OCI-LY1 (cell line): ENCODE data around the gene SCD.

ENCODE experiments used
- H2AFZ ChIP-seq: fragments of 200-600 bp; sonication (generic), shearing (Covaris generic); 2 replicates; pipeline ENCODE4 v1.6.0; 2014; ENCODE audit warnings: antibody characterized with exemption, mild to moderate bottlenecking, low read length
- H3F3A ChIP-seq: fragments of 200-600 bp; sonication (generic), shearing (Covaris generic); 2 replicates; pipeline ENCODE4 v1.6.0; 2014; ENCODE audit warnings: mild to moderate bottlenecking, antibody characterized with exemption, low read length, moderate library complexity; ENCODE audit not compliant: insufficient read depth
- H3K27ac ChIP-seq: fragments of 200-600 bp; sonication (generic); 2 replicates; pipeline ENCODE4 v1.5.1; 2014; ENCODE audit warnings: low read length, mixed run types, mild to moderate bottlenecking, low read depth; ENCODE audit not compliant: poor library complexity, severe bottlenecking
- H3K27me3 ChIP-seq: fragments of 200-600 bp; sonication (generic); 2 replicates; pipeline ENCODE4 v1.6.0; 2014; ENCODE audit warnings: antibody characterized with exemption, mild to moderate bottlenecking, low read length, moderate library complexity; ENCODE audit not compliant: insufficient read depth
- H3K36me3 ChIP-seq: fragments of 200-600 bp; sonication (generic); 2 replicates; pipeline ENCODE4 v1.6.1; 2014; ENCODE audit warnings: mild to moderate bottlenecking, antibody characterized with exemption, low read length, moderate library complexity, mixed read lengths; ENCODE audit not compliant: insufficient read depth
- H3K4me1 ChIP-seq: fragments of 200-600 bp; sonication (generic); 2 replicates; pipeline ENCODE4 v1.5.1; 2014; ENCODE audit warnings: mild to moderate bottlenecking, low read length, moderate library complexity; ENCODE audit not compliant: insufficient read depth, severe bottlenecking
- H3K4me2 ChIP-seq: fragments of 200-600 bp; sonication (generic), shearing (Covaris generic); 2 replicates; pipeline ENCODE4 v1.6.1; 2014; ENCODE audit warnings: low read length
- H3K4me3 ChIP-seq: fragments of 200-600 bp; sonication (generic); 2 replicates; pipeline ENCODE4 v1.5.1; 2014; ENCODE audit warnings: low read length, low read depth, mild to moderate bottlenecking, mixed read lengths; ENCODE audit not compliant: poor library complexity, severe bottlenecking
- H3K79me2 ChIP-seq: fragments of 200-600 bp; shearing (Covaris generic); 2 replicates; pipeline ENCODE4 v1.6.1; 2016; ENCODE audit warnings: mixed run types, low read length, mixed read lengths; ENCODE audit not compliant: insufficient read depth
- H3K9ac ChIP-seq: fragments of 200-600 bp; sonication (generic), shearing (Covaris generic); 2 replicates; pipeline ENCODE4 v1.6.1; 2014; ENCODE audit warnings: mild to moderate bottlenecking, low read length, mixed read lengths
- H3K9me2 ChIP-seq: fragments of 200-600 bp; sonication (generic), shearing (Covaris generic); 2 replicates; pipeline ENCODE4 v1.6.1; 2014; ENCODE audit warnings: low read depth, mild to moderate bottlenecking, low read length, mixed read lengths
- H3K9me3 ChIP-seq: fragments of 200-600 bp; shearing (Covaris generic); 2 replicates; pipeline ENCODE4 v1.6.1; 2014; ENCODE audit warnings: low read length, mixed read lengths
- H4K20me1 ChIP-seq: fragments of 200-600 bp; sonication (generic), shearing (Covaris generic); 2 replicates; pipeline ENCODE4 v1.6.0; 2016; ENCODE audit warnings: mild to moderate bottlenecking, low read length; ENCODE audit not compliant: insufficient read depth
- EZH2 ChIP-seq: fragments of 200-600 bp; sonication (generic), shearing (Covaris generic); IDR thresholded peaks from 2 replicates; pipeline ENCODE4 v1.8.0; 2017; ENCODE audit warnings: borderline replicate concordance, mixed run types, mild to moderate bottlenecking, antibody characterized with exemption, low read length, moderate library complexity, mixed read lengths
- TF ChIP-seq, protein P1 (sequence below): fragments of 200-600 bp; sonication (generic), shearing (Covaris generic); IDR thresholded peaks from 2 replicates; pipeline ENCODE4 v1.5.1; 2017; ENCODE audit warnings: mild to moderate bottlenecking, antibody characterized with exemption, low read length, moderate library complexity, mixed read lengths

The SCD gene

DNA sequence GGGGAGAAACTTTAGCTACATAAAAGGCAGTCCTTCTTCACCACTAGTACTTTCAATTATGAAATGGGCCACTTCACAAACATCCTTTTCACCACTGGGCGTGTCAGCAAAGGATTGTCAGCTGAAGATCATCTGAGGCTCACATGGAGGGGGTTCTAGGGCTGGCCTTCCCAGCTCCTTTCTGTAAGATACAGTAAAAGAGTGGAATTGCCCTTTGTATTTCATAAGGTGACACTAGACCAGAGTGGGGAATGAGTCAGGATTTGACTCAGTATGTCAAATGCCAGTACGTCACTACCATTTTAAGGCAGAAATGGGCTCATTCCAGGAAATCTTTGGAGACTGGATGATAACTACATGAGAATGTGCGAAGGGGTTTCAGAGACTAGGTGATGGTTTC, 39.3 kb upstream of the SCD start:
- H3K9me3 ChIP-seq: no peaks in the 10 kb centered on the region
- no peak overlapping the region for H2AFZ ChIP-seq
- no peaks in the 10 kb centered on the region for H3K4me1 ChIP-seq
- H3K36me3 ChIP-seq: no peaks in the 10 kb centered on the region
- H3K4me3 ChIP-seq: no peak overlapping the region
- TF ChIP-seq, protein P1, sequence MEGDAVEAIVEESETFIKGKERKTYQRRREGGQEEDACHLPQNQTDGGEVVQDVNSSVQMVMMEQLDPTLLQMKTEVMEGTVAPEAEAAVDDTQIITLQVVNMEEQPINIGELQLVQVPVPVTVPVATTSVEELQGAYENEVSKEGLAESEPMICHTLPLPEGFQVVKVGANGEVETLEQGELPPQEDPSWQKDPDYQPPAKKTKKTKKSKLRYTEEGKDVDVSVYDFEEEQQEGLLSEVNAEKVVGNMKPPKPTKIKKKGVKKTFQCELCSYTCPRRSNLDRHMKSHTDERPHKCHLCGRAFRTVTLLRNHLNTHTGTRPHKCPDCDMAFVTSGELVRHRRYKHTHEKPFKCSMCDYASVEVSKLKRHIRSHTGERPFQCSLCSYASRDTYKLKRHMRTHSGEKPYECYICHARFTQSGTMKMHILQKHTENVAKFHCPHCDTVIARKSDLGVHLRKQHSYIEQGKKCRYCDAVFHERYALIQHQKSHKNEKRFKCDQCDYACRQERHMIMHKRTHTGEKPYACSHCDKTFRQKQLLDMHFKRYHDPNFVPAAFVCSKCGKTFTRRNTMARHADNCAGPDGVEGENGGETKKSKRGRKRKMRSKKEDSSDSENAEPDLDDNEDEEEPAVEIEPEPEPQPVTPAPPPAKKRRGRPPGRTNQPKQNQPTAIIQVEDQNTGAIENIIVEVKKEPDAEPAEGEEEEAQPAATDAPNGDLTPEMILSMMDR: no peak
- TF ChIP-seq EZH2: no peak
- H3K27ac ChIP-seq: no peak overlapping the region
- no peak overlapping the region for H3K9ac ChIP-seq
- H3K79me2 ChIP-seq: no peaks in the 10 kb centered on the region
- H3K27me3 ChIP-seq: no peaks in the 10 kb centered on the region
- H4K20me1 ChIP-seq: no peaks in the 10 kb centered on the region
- no peaks in the 10 kb centered on the region for H3K9me2 ChIP-seq
- no peak overlapping the region for H3K4me2 ChIP-seq
- H3F3A ChIP-seq: no peaks in the 10 kb centered on the region

DNA sequence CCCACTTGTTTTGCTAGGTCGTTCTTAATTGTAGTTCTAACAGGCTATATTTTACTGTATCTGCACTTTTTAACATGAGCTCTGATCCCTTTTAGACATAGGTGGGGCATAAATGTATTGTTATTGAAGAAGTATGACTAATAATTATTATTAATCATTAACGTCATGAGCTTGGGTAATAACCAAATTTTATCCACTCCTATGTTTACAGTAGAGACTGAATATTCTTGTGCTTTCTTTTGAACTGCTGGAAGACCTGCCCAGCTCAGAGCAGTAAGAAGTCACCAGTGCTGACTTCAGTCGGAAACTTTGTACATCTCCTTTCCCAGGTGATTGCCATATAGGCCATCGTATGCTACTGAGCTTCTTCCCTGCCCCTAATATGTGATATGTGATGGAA, 35.7 kb upstream of the SCD start:
- H3K27me3 ChIP-seq: no peaks in the 10 kb centered on the region
- H3K9me3 ChIP-seq: no peaks in the 10 kb centered on the region
- H2AFZ ChIP-seq: no peak overlapping the region
- H3F3A ChIP-seq: no peaks in the 10 kb centered on the region
- H3K9ac ChIP-seq: no peak overlapping the region
- no peak overlapping the region for H3K27ac ChIP-seq
- TF ChIP-seq, protein P1: no peak
- TF ChIP-seq EZH2: no peak
- H3K79me2 ChIP-seq: no peaks in the 10 kb centered on the region
- H3K4me2 ChIP-seq: no peak overlapping the region
- H4K20me1 ChIP-seq: no peaks in the 10 kb centered on the region
- no peaks in the 10 kb centered on the region for H3K9me2 ChIP-seq
- no peak overlapping the region for H3K4me3 ChIP-seq
- no peaks in the 10 kb centered on the region for H3K4me1 ChIP-seq
- H3K36me3 ChIP-seq: no peaks in the 10 kb centered on the region

- TF ChIP-seq, protein P1: no peak
- no peak for TF ChIP-seq EZH2
- Histone ChIP-seq H3K27ac (no peak overlapping the region), H3K9me3 (no peaks in the 10 kb centered on the region), H3K27me3 (no peaks in the 10 kb centered on the region), H3K4me1 (no peaks in the 10 kb centered on the region), H4K20me1 (no peaks in the 10 kb centered on the region), H3K4me3 (no peak overlapping the region), H3K4me2 (no peak overlapping the region), H3K36me3 (no peaks in the 10 kb centered on the region), H2AFZ (no peak overlapping the region), H3K79me2 (no peaks in the 10 kb centered on the region), H3K9ac (no peak overlapping the region), H3F3A (no peaks in the 10 kb centered on the region), H3K9me2 (no peaks in the 10 kb centered on the region)
Measured at GRCh38 chr10:100315615-100316014, 31.4 kb upstream of the SCD start.
